ENCODE results near the gene ITPR2.
"Not testable (repeated sequence)": the region's sequence is repeated elsewhere in the genome, so short reads cannot be mapped to it uniquely, and the experiment has no call there.

Gene ITPR2

GRCh38 chr12:26441434-26441833, 391.6 kb downstream of the ITPR2 start:
- Histone ChIP-seq H3K27ac (no peak overlapping the region), H4K20me1 (no peaks in the 10 kb centered on the region), H3K9me3 (replicated peaks in 1 of 11) (no peaks in the 10 kb centered on the region), H3K4me1 (no peaks in the 10 kb centered on the region; a peak in 1 of 20 replicates), H3K4me3 (no peak overlapping the region), H3K27me3 (no peaks in the 10 kb centered on the region), H3K9ac (no peak overlapping the region), H3K4me2 (no peak overlapping the region), H3K36me3 (peaks cover 0 to 63% (median 0%) of the 10 kb centered on the region in 11 experiments; a peak in 6 of 22 replicates)
- no peak for TF ChIP-seq Cebpa-rat (IDR thresholded peaks at IDR 0.05)

GRCh38 chr12:26435069-26435404, 398.0 kb downstream of the ITPR2 start:
- Histone ChIP-seq H3K9me3 (replicated peaks in 1 of 11) (no peaks in the 10 kb centered on the region), H3K4me1 (no peaks in the 10 kb centered on the region), H3K36me3 (peaks cover 0 to 34% (median 0%) of the 10 kb centered on the region in 11 experiments; a peak in 5 of 22 replicates), H3K4me3 (no peak overlapping the region), H3K4me2 (no peak overlapping the region), H3K27me3 (no peaks in the 10 kb centered on the region), H4K20me1 (no peaks in the 10 kb centered on the region), H3K9ac (no peak overlapping the region), H3K27ac (no peak overlapping the region)
- no peak for TF ChIP-seq Cebpa-rat (IDR thresholded peaks at IDR 0.05)

DNA sequence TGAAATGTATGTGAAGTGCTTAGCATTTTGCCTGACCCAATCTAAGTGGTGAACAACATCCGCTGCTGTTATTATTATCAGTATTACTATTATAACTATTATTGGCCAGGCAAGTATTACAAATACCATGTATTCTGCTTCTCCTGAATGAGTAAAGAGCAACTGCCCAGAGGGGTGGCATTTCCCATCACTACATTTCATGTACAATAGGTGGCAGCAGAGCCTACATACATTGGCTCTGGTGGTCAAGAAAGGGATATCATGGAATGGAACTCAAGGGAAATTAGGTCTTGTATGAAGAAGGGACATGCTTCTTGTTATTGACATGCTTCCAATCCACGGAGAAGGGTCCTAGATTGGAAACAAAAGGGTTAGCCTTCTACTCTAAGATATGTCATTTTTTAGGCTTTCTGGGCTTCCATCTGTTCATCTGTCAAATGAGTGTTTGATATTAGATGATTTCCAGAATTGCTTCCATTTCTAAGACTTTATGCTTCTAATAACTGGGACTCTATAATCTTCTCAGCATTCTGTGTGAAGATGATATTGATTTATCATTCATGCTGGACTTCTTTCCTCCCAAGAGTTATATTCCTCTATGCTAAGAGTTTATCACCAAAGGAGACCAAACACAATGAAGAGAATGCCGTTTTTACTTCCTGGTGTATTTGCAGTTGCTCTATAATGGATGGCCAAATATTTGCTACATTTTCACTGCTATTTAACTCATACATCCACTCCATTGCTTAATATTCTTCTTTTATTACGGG, 398.5 kb downstream of the ITPR2 start:
- H3K4me3 ChIP-seq: no peak overlapping the region
- H3K36me3 ChIP-seq: peaks cover 0 to 37% (median 0%) of the 10 kb centered on the region in 11 experiments; a peak in 4 of 22 replicates

GRCh38 chr12:26433701-26434100, 399.3 kb downstream of the ITPR2 start:
- not testable (repeated sequence) for H3K9ac ChIP-seq; H3K4me1 ChIP-seq; H3K27ac ChIP-seq; H3K4me3 ChIP-seq; H3K27me3 ChIP-seq; H3K4me2 ChIP-seq; H4K20me1 ChIP-seq; H3K9me3 ChIP-seq (replicated peaks in 1 of 11)
- H3K36me3 ChIP-seq: peaks cover 0 to 39% (median 0%) of the 10 kb centered on the region in 11 experiments; a peak in 4 of 22 replicates

More for the DNA sequence above, 398.5 kb downstream of the ITPR2 start:
- no peaks in the 10 kb centered on the region for H3K27me3 ChIP-seq
- H4K20me1 ChIP-seq: no peaks in the 10 kb centered on the region
- no peak overlapping the region for H3K4me2 ChIP-seq
- TF ChIP-seq Cebpa-rat (IDR thresholded peaks at IDR 0.05): no peak
- no peaks in the 10 kb centered on the region for H3K4me1 ChIP-seq
- no peak overlapping the region for H3K27ac ChIP-seq
- H3K9me3 ChIP-seq (replicated peaks in 1 of 11): no peaks in the 10 kb centered on the region
- H3K9ac ChIP-seq: no peak overlapping the region

DNA sequence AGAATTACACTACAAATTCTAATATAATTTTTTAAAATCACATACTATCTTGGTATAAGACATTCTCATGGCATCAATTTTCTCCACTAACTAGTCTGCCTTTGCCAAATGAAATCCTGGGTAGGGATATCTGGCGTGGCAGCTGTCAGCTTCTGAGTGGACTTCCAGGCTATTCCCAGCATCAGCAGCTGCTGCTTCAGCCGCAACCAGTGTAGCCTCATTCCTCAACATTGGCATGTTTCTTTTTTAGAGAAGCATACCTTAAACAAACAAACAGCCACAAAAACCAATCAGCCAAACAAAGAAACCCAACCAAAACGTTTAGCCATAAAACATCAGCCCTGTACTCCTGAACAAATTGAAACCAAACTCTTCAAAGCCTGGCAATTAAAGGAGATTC, 401.8 kb downstream of the ITPR2 start:
- H3K9ac ChIP-seq: no peak overlapping the region
- TF ChIP-seq Cebpa-rat (IDR thresholded peaks at IDR 0.05): no peak
- H3K4me2 ChIP-seq: no peak overlapping the region
- no peak overlapping the region for H3K4me3 ChIP-seq
- peaks cover 0 to 3% (median 0%) of the 10 kb centered on the region in 10 experiments; a peak in 8 of 20 replicates for H3K4me1 ChIP-seq
- no peaks in the 10 kb centered on the region for H3K27me3 ChIP-seq
- H3K36me3 ChIP-seq: peaks cover 0 to 31% (median 0%) of the 10 kb centered on the region in 11 experiments; a peak in 3 of 22 replicates
- H3K9me3 ChIP-seq (replicated peaks in 1 of 11): no peaks in the 10 kb centered on the region
- H4K20me1 ChIP-seq: no peaks in the 10 kb centered on the region
- no peak overlapping the region for H3K27ac ChIP-seq

DNA sequence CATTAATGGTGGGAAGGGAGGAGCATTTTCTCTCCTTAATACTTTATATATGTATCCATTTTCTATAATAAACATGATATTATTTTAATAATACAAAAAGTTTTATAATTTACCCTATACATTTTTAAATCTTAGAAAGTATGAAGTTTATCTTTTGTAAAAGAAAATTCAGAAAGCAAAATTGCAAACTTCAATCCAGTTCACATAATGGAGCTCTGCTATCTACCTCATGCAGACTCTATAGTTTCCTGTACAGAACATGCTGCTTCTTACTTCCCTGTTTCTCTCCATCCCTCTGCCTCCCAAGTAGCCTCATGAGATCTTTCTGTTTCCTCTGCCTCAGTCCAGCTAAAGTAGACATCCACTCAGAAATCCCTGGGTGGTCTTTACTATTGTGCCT, 402.4 kb downstream of the ITPR2 start:
- not testable (repeated sequence) for H3K4me3 ChIP-seq; H3K9me3 ChIP-seq (replicated peaks in 1 of 11); H3K27me3 ChIP-seq; H3K27ac ChIP-seq; H4K20me1 ChIP-seq; H3K9ac ChIP-seq; H3K4me1 ChIP-seq; H3K4me2 ChIP-seq
- peaks cover 0 to 33% (median 0%) of the 10 kb centered on the region in 11 experiments; a peak in 2 of 22 replicates for H3K36me3 ChIP-seq

DNA sequence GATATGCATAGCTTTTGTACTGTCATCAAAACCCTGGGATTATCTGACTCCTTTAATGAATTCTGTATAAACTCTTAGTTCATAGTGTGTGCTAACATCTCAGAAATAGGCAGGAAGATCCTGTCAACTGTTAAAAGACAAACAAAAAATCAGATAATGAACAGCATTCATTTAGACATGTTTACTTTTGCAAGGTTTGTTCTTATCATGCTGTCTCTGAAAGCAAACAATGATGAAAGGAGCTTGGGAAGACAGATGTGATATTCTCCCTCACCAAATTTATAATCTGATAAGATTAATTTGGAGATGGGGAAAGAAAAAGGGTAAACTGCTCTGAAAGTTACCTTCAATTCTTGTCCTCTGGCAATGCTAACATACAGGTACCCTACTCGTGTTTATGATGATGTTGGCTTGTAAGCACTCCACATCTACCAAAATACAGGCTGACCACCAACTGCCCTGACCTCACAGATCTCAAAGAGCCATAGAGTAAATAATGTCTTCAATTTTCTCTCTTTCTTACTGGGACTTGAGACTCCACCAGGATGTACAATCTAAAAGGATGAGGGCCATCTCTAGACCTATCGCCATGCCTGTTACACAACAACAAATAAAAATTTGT, 403.8 kb downstream of the ITPR2 start:
- Histone ChIP-seq H3K36me3 (peaks cover 0 to 44% (median 0%) of the 10 kb centered on the region in 11 experiments; a peak in 4 of 22 replicates), H3K27ac (no peak overlapping the region), H3K9ac (no peak overlapping the region), H3K4me2 (no peak overlapping the region), H3K4me3 (no peak overlapping the region), H3K9me3 (replicated peaks in 1 of 11) (no peaks in the 10 kb centered on the region), H3K4me1 (peaks cover 0 to 11% (median 5%) of the 10 kb centered on the region in 10 experiments; a peak in 10 of 20 replicates), H3K27me3 (no peaks in the 10 kb centered on the region), H4K20me1 (no peaks in the 10 kb centered on the region)
- no peak for TF ChIP-seq Cebpa-rat (IDR thresholded peaks at IDR 0.05)

GRCh38 chr12:26428420-26428819, 404.6 kb downstream of the ITPR2 start:
- peaks cover 0 to 44% (median 0%) of the 10 kb centered on the region in 11 experiments; a peak in 4 of 22 replicates for H3K36me3 ChIP-seq
- no peak for TF ChIP-seq Cebpa-rat (IDR thresholded peaks at IDR 0.05)
- H3K27me3 ChIP-seq: no peaks in the 10 kb centered on the region
- peaks cover 0 to 11% (median 5%) of the 10 kb centered on the region in 10 experiments; a peak in 10 of 20 replicates for H3K4me1 ChIP-seq
- H3K9ac ChIP-seq: no peak overlapping the region
- H4K20me1 ChIP-seq: no peaks in the 10 kb centered on the region
- H3K27ac ChIP-seq: no peak overlapping the region
- no peak overlapping the region for H3K4me3 ChIP-seq
- H3K9me3 ChIP-seq (replicated peaks in 1 of 11): no peaks in the 10 kb centered on the region
- H3K4me2 ChIP-seq: no peak overlapping the region

GRCh38 chr12:26426652-26427051, 406.3 kb downstream of the ITPR2 start:
- H3K4me1 ChIP-seq: peaks cover 0 to 11% (median 5%) of the 10 kb centered on the region in 10 experiments; a peak in 10 of 20 replicates
- H3K27me3 ChIP-seq: no peaks in the 10 kb centered on the region
- H3K9ac ChIP-seq: no peak overlapping the region
- H4K20me1 ChIP-seq: no peaks in the 10 kb centered on the region
- no peak overlapping the region for H3K4me3 ChIP-seq
- no peak for TF ChIP-seq Cebpa-rat (IDR thresholded peaks at IDR 0.05)
- H3K9me3 ChIP-seq (replicated peaks in 1 of 11): no peaks in the 10 kb centered on the region
- H3K4me2 ChIP-seq: peak overlapping the region in 1 of 11 experiments; percentile 43; a peak in 2 of 22 replicates
- peaks cover 0 to 41% (median 0%) of the 10 kb centered on the region in 11 experiments; a peak in 4 of 22 replicates for H3K36me3 ChIP-seq
- no peak overlapping the region for H3K27ac ChIP-seq
